HG02588 (cell line): Measurements from ENCODE around the gene CSH2.
"Not testable (repeated sequence)": the region's sequence is repeated elsewhere in the genome, so short reads cannot be mapped to it uniquely, and the experiment has no call there.

ENCODE experiments used
- ATAC-seq: cut with Tn5 transposase; IDR thresholded peaks from one replicate; pipeline ENCODE4 v1.9.1; 2021; ENCODE audit warnings: mild to moderate bottlenecking, moderate library complexity; ENCODE audit not compliant: unreplicated experiment

Gene CSH2

DNA sequence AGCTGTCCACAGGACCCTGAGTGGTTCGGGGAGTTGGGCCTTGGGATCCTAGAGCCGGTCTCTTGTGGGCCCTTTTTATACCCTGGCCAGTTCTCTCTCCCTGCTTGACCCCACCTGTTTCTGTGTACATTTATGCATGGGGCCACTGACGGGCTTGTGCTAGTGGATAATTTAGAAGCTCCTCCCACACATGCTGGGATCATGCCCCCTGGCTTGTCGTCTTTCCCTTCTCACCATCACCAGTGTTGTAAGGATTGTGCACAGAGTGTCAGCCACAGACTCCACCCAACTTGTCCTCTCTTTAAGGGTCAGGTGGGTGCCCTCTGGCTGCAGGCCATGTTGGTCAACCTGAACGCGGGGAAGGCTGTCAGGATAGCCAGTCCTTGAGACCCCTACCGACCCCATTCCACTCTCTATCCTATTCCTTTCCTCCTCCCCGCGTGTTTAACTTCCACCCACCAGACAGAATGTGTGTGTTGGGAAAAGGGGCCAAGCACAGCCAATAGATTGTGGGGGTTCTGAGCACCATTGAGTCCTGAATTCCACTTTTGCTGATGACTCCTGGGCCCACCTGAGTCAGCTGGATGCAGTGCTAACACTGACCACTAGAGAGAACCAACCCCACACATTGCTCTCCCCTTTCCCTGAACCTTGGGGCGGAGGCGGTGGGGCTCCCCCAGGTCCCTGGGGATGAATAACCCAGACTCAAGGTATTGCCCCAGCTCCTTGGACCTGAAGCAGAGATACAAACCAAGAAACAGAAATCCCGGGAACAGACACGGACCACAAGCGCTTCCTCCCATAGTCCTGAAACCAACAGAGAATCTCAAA lies 23.3 kb upstream of the CSH2 start, which contains the start of gene CSH1:
Gene CSH1 (minus strand): TSS at position 51 of the 831 bp plus-strand sequence. CDS start 63 bp downstream, outside the sequence.
- ATAC-seq, result not testable (repeated sequence)

DNA sequence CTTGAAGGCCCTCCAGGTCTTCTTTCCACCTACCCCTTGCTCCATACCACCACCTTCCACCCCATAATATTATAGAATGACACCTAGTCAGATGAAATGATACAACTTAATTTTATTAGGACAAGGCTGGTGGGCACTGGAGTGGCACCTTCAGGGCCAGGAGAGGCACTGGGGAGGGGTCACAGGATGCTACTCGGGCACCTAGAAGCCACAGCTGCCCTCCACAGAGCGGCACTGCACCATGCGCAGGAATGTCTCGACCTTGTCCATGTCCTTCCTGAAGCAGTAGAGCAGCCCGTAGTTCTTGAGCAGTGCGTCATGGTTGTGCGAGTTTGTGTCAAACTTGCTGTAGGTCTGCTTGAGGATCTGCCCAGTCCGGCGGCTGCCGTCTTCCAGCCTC lies 21.3 kb upstream of the CSH2 start:
- not testable (repeated sequence) for ATAC-seq

DNA sequence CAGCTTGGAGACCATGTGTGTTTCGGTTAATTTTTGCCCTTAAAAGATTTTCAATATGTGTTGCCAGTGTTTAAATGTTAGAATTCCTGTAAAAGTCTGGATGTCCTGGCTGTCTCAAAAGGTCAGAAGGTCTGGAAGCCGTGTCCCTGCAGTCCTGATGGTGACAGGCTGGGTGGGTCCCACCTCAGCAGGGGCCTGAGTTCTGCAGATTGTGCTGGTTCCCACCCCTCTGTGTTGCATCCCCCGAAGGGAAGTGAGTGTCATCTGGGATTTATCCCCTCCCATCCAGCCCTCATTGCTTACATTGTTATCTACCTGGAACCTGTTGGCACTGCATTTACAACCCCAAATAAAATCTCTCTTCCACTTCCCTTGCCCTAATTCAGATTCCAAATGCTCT lies 20.5 kb upstream of the CSH2 start:
- ATAC-seq, result not testable (repeated sequence)

DNA sequence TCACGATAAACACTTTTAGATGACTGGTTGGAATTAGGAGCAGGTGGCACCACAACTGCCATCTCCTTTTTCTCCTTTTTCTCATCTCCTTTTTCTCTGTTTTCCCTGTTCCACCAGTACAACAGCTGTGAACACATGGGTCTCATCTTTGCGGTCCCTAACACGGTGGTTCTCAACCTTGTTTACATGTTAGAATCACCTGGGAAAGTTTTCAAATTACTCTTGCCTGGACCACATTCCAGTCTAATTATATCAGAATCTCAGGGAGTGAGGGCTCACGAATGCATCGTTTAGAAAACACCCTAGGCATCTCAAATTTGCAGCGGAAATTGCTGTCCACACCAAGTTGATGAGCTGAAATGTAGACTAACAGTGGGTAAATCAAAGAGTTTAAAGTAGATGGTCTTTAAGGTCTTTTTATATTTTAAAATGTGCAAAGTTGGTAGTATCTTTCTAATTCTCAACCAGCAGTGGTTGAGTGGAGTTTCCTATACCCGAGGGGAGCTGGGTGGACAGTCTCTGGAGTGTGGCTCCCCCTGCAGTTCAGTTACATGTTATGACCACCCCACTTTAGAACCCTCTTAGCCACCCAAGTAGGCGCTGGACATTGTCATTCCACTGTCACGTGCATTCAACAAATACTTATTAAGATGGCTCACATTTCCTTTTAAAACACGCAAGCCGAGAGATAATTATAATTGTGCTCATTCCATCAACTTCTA lies 19.0 kb upstream of the CSH2 start:
- not testable (repeated sequence) for ATAC-seq

DNA sequence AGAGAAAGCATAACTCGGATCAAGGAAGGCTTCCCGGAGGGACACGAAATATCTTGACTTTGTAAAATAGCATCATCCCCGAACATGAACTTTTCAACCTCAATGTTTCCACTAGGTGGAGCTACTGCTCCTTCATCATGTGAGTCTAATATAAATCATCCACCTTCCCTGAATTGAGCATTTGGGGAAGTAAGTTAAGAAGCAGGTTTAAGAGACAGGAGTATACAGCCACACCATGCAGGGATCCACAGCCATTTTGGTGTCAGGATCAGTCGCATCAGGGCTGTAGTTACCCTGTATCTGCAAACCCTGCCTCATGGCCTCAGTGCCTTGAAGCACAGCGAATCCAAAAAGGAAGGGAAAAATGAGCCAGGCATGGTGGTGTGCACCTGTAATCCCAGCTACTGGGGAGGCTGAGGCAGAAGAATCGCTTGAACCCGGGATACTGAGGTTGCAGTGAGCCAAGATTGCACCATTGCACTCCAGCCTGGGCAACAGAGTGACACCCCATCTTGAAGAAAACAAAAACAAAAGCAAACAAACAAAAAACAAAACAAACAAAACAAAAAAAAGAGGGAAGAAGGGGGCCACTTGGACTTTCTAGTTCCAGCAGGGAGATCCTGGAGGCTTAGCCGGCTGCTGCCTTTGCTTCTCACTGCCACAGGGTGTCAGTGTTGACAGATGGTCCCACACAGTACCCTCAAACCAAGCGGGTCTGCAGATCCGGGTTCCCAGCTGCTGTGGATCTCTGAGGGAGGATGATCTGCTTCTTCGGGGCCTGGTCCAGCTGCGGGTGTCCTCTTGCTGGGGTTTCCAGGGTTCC lies 15.8 kb upstream of the CSH2 start:
- ATAC-seq, result not testable (repeated sequence)

DNA sequence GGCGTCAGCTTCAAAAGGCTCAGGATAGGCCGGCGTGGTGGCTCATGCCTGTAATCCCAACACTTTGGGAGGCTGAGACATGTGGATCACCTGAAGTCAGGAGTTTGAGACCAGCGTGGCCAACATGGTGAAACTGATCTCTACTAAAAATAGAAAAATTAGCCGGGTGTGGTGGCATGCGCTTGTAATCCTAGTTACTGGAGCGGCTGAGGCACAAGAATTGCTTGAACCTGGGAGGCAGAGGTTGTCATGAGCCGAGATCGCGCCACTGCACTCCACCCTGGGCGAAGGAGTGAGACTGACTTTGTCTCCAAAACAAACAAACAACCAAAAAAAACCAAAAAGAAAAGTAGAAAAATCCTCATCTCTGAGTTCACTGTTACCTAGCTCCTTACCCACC lies 11.6 kb upstream of the CSH2 start:
- not testable (repeated sequence) for ATAC-seq

DNA sequence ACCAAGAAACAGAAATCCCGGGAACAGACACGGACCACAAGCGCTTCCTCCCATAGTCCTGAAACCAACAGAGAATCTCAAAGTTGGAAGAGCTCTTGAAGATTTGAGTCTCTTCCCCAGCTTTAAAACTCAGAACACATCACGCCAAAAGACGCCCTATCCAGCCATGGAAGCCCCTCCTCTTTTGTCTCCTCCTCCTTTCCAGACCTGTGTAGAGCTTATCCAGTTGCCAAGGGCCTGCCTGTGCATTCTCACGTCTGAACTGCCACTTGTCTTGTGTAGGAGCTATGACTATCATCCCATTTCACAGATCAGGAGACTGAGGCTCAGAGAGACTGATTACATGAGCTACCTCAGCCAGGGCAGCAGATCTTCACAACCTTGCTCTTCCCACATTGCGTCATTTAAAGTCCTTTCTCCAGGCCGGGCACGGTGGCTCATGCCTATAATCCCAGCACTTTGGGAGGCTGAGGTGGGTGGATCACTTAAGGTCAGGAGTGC lies 9.2 kb upstream of the CSH2 start:
- not testable (repeated sequence) for ATAC-seq

DNA sequence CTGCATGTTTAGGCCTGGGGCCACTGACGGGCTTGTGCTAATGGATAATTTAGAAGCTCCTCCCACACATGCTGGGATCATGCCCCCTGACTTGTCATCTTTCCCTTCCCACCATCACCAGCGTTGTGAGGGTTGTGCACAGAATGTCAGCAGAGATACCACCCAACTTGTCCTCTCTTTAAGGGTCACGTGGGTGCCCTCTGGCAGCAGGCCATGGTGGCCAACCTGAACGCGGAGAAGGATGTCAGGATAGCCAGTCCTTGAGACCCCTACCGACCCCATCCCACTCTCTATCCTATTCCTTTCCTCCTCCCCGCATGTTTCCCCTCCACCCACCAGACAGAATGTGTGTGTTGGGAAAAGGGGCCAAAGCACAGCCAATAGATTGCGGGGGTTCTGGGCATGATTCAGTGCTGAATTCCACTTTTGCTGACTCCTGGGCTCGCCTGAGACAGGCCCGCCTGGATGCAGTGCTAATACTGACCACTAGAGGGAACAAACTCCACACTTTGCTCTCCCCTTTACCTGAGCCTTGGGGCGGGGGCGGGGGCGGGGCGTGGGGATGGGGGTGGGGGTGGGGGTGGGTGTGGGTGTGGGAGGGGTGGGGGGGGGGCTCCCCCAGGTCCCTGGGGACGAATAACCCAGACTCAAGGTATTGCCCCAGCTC lies 8.6 kb upstream of the CSH2 start, which contains the start of gene GH2:
Gene GH2 (minus strand): TSS at position 10 of the 667 bp plus-strand sequence. CDS start 143 bp downstream, outside the sequence.
- ATAC-seq, result no peak

DNA sequence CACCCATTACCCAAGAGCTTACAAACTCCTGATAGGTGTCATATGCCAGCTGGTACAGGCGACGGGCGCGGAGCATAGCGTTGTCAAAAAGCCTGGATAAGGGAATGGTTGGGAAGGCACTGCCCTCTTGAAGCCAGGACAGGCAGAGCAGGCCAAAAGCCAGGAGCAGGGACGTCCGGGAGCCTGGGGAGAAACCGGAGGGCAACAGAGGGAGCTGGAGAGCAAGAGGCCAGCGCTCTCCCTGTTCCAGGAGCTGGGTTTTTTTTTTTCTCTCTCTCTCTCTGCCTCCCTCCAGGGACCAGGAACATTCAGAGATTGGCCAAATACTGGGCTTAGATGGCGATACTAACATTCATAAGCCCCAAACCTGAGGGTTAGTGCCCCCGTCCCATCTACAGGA lies 7.9 kb upstream of the CSH2 start:
- ATAC-seq, result not testable (repeated sequence)

DNA sequence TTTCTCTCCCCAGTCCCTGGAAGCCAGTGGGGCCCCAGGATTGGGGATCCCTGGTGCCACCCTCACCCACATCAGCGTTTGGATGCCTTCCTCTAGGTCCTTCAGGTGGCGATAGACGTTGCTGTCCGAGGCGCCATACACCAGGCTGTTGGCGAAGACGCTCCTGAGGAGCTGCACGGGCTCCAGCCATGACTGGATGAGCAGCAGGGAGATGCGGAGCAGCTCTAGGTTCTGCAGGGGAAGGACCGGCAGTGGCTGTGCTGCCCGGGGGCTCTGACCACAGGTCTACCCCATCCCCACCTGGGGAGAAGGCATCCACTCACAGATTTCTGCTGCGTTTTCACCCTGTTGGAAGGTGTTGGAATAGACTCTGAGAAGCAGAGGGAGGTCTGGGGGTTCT lies 7.2 kb upstream of the CSH2 start:
- no peak for ATAC-seq

DNA sequence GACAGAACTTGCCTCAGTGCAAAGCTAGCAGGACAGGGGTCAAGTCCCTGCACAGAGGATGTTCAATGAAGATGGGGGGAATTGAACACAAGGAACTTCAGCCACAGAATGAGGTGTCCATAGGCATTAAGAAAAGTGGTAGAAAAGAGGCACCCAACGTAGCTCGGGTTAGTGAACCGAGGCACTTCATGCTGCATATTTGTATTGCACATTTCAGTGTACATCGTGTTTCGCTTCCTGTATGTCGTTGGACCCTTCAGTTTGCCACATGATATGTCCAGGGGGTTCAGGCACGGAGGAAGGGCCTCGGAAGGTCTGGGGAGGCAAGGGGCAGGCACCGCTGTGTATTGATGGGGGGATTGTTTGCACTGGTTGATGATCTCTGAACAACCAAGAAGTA lies 4.9 kb upstream of the CSH2 start:
- not testable (repeated sequence) for ATAC-seq

DNA sequence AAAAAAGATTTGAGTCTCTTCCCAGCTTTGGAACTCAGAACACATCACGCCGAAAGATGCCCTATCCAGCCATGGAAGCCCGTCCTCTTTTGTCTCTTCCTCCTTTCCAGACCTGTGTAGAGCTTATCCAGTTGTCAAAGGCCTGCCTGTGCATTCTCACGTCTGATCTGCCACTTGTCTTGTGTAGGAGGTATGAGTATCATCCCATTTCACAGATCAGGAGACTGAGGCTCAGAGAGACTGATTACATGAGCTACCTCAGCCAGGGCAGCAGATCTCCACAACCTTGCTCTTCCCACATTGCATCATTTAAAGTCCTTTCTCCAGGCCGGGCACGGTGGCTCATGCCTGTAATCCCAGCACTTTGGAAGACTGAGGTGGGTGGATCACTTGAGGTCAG lies 1.2 kb upstream of the CSH2 start:
- ATAC-seq, result not testable (repeated sequence)

DNA sequence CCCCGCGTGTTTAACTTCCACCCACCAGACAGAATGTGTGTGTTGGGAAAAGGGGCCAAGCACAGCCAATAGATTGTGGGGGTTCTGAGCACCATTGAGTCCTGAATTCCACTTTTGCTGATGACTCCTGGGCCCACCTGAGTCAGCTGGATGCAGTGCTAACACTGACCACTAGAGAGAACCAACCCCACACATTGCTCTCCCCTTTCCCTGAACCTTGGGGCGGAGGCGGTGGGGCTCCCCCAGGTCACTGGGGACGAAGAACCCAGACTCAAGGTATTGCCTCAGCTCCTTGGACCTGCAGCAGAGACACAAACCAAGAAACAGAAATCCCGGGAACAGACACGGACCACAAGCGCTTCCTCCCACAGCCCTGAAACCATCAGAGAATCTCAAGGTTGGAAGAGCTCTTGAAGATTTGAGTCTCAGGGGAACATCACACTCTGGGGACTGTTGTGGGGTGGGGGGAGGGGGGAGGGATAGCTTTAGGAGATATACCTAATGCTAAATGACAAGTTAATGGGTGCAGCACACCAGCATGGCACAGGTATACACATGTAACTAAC lies 667 bp upstream of the CSH2 start:
- not testable (repeated sequence) for ATAC-seq

DNA sequence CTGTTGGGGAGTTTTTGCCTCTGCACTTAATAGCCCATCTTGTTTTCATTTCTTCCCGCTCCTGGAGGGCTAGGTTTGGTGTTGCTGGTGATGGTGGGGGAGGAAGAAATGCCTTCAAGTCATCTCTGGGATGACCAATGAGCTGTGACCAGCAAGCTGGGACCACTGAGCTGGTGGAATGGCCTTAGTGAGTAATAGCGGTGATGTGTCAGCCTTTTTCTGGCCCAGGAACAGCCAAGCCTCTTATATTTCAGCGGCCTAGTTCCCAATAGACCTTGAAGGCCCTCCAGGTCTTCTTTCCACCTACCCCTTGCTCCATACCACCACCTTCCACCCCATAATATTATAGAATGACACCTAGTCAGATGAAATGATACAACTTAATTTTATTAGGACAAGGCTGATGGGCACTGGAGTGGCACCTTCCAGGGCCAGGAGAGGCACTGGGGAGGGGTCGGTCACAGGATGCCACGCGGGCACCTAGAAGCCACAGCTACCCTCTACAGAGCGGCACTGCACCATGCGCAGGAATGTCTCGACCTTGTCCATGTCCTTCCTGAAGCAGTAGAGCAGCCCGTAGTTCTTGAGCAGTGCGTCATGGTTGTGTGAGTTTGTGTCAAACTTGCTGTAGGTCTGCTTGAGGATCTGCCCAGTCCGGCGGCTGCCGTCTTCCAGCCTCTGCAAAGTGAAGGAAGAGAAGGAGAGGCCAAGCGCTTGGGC lies 1.7 kb downstream of the CSH2 start:
- not testable (repeated sequence) for ATAC-seq

DNA sequence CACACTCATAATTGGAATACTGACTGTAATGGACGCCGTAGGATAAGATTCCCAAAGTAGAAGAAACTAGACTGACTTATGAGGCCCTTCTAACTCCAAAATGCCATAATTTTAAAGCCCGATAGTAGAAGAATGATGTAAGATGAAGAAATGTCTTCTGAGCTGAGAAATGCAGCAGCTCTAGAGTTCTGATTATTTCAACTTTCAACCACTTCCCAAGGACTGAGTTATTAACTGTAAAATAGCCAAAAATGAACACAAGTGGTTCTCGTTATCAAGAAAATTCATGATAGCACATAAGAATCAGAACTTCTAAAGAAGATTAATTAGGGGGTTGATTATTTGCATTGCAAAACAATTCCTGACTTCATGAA lies 3.2 kb downstream of the CSH2 start:
- ATAC-seq, result not testable (repeated sequence)

DNA sequence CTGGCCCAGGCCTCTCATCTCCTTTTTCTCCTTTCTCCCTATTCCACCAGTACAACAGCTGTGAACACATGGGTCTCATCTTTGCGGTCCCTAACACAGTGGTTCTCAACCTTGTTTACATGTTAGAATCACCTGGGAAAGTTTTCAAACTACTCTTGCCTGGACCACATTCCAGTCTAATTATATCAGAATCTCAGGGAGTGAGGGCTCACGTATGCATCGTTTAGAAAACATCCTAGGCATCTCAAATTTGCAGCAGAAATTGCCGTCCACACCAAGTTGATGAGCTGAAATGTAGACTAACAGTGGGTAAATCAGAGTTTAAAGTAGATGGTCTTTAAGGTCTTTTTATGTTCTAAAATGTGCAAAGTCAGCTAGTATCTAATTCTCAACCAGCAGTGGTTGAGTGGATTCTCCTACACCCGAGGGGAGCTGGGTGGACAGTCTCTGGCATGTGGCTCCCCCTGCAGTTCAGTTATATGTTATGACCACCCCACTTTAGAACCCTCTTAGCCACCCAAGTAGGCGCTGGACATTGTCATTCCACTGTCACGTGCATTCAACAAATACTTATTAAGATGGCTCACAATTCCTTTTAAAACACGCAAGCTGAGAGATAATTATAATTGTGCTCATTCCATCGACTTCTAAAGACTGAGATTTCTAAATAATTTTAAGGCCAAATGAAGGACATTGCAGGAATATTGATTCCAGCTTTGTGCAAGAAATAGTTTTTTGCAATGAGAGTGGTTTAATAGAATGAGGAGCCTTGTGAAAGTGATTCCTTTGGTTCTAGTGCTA lies 3.8 kb downstream of the CSH2 start:
- ATAC-seq, result not testable (repeated sequence)

DNA sequence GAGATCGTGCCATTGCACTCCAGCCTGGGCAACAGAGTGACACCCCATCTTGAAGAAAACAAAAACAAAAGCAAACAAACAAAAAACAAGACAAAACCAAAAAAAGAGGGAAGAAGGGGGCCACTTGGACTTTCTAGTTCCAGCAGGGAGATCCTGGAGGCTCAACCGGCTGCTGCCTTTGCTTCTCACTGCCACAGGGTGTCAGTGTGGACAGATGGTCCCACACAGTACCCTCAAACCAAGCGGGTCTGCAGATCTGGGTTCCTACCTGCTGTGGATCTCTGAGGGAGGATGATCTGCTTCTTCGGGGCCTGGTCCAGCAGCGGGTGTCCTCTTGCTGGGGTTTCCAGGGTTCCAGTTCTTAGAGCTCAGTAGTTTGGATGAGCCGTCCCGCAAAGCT lies 6.9 kb downstream of the CSH2 start:
- not testable (repeated sequence) for ATAC-seq

DNA sequence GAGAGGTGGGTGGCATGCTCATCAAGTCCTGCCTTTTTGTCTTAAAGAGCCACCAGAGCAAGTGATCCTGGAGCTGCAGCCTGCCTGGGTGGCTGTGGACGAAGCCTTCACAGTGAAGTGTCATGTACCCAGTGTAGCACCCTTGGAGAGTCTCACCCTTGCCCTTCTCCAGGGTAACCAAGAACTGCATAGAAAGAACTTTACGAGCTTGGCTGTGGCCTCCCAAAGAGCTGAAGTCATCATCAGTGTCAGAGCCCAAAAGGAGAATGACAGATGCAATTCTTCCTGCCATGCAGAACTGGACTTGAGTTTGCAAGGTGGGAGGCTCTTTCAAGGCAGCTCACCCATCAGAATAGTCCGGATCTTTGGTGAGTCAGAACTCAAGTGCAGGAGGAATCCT lies 14.2 kb downstream of the CSH2 start:
- no peak for ATAC-seq
